ENCODE results near the gene CCDC192.

CCDC192 gene

GRCh38 chr5:127886081-127886480 is 182.9 kb downstream of the CCDC192 start:
- no peak for TF ChIP-seq FOXM1 (IDR thresholded peaks at IDR 0.05; ENCODE audit: borderline replicate concordance)
- TF ChIP-seq ZNF384 (IDR thresholded peaks at IDR 0.05): no peak
- no peak for TF ChIP-seq ELF4 (IDR thresholded peaks at IDR 0.05)
- TF ChIP-seq SP1 (IDR thresholded peaks at IDR 0.05): no peak
- TF ChIP-seq ARNT (IDR thresholded peaks at IDR 0.05): no peak
- TF ChIP-seq FOXK2 (IDR thresholded peaks at IDR 0.05): no peak
- TF ChIP-seq PKNOX1 (IDR thresholded peaks at IDR 0.05): no peak
- TF ChIP-seq LEF1 (IDR thresholded peaks at IDR 0.05; ENCODE audit: borderline replicate concordance): no peak
- no peak for TF ChIP-seq TARDBP (IDR thresholded peaks at IDR 0.05)
- ChIA-PET POLR2A (no interaction called here), CTCF (no interaction called here)
- DNase-seq (ENCODE audit: extremely low spot score): no peak

- ChIA-PET POLR2A (no interaction called here), CTCF (no interaction called here)
- TF ChIP-seq NFRKB (IDR thresholded peaks at IDR 0.05) (no peak), CTBP1 (IDR thresholded peaks at IDR 0.05; ENCODE audit: borderline replicate concordance) (no peak), FOXA1 (IDR thresholded peaks at IDR 0.05) (no peak), ZNF384 (IDR thresholded peaks at IDR 0.05) (no peak), ARNT (IDR thresholded peaks at IDR 0.05) (no peak), HDGF (IDR thresholded peaks at IDR 0.05; ENCODE audit: borderline replicate concordance) (no peak), FOXK2 (IDR thresholded peaks at IDR 0.05) (no peak), LEF1 (IDR thresholded peaks at IDR 0.05; ENCODE audit: borderline replicate concordance) (no peak), TARDBP (IDR thresholded peaks at IDR 0.05) (no peak), ELF4 (IDR thresholded peaks at IDR 0.05) (no peak), SUZ12 (IDR thresholded peaks at IDR 0.05) (no peak), PKNOX1 (IDR thresholded peaks at IDR 0.05) (no peak)
- DNase-seq (ENCODE audit: extremely low spot score): no peak
Observed at GRCh38 chr5:127887282-127887681, 184.1 kb downstream of the CCDC192 start.

GRCh38 chr5:127891942-127892341 is 188.8 kb downstream of the CCDC192 start:
- DNase-seq (ENCODE audit: extremely low spot score): no peak
- POLR2A ChIA-PET: no interaction called here
- TF ChIP-seq SP1 (IDR thresholded peaks at IDR 0.05) (no peak), SUZ12 (IDR thresholded peaks at IDR 0.05) (no peak), ZNF384 (IDR thresholded peaks at IDR 0.05) (no peak), CTBP1 (IDR thresholded peaks at IDR 0.05; ENCODE audit: borderline replicate concordance) (no peak), HDGF (IDR thresholded peaks at IDR 0.05; ENCODE audit: borderline replicate concordance) (no peak), NFRKB (IDR thresholded peaks at IDR 0.05) (no peak), PKNOX1 (IDR thresholded peaks at IDR 0.05) (no peak), FOXA1 (IDR thresholded peaks at IDR 0.05) (no peak), ELF4 (IDR thresholded peaks at IDR 0.05) (no peak), FOXM1 (IDR thresholded peaks at IDR 0.05; ENCODE audit: borderline replicate concordance) (no peak), FOXK2 (IDR thresholded peaks at IDR 0.05) (no peak), BHLHE40 (IDR thresholded peaks at IDR 0.05; ENCODE audit: borderline replicate concordance) (no peak), LEF1 (IDR thresholded peaks at IDR 0.05; ENCODE audit: borderline replicate concordance) (no peak), TARDBP (IDR thresholded peaks at IDR 0.05) (no peak), L3MBTL2 (conservative IDR thresholded peaks at IDR 0.05) (no peak), ARNT (IDR thresholded peaks at IDR 0.05) (no peak)
- CTCF ChIA-PET: interaction anchor here (0.6 kb wide), 1 partner anchor 321 kb away, joined by 3 read pairs; no protein-coding TSS in a partner anchor

GRCh38 chr5:127892467-127893207 is 189.4 kb downstream of the CCDC192 start:
- POLR2A ChIA-PET: no interaction called here
- CTCF ChIA-PET: interaction anchor here (0.6 to 0.9 kb wide), 2 partner anchors 17 to 320 kb away, joined by 3 to 4 read pairs; no protein-coding TSS in a partner anchor
- TF ChIP-seq NFRKB (IDR thresholded peaks at IDR 0.05) (no peak), PKNOX1 (IDR thresholded peaks at IDR 0.05) (peak; percentile 8; the same call in 1 of the 2 replicates)
- DNase-seq (ENCODE audit: extremely low spot score): no peak

GRCh38 chr5:127893232-127893631 is 190.0 kb downstream of the CCDC192 start:
- DNase-seq (ENCODE audit: extremely low spot score): no peak
- CTCF ChIA-PET: interaction anchor here (0.9 kb wide), 1 partner anchor 18 kb away, joined by 4 read pairs; no protein-coding TSS in a partner anchor
- TF ChIP-seq ARNT (IDR thresholded peaks at IDR 0.05): no peak
- TF ChIP-seq FOXM1 (IDR thresholded peaks at IDR 0.05; ENCODE audit: borderline replicate concordance): no peak
- TF ChIP-seq CTBP1 (IDR thresholded peaks at IDR 0.05; ENCODE audit: borderline replicate concordance): no peak
- no peak for TF ChIP-seq BHLHE40 (IDR thresholded peaks at IDR 0.05; ENCODE audit: borderline replicate concordance)
- no peak for TF ChIP-seq LEF1 (IDR thresholded peaks at IDR 0.05; ENCODE audit: borderline replicate concordance)
- TF ChIP-seq PKNOX1 (IDR thresholded peaks at IDR 0.05): no peak
- POLR2A ChIA-PET: no interaction called here

Data from HEK293T (cell line).